H1 (cell line): ENCODE measurements around the gene NEDD4L. TPM values are rescaled to one million over a fixed set of nuclear protein-coding genes. Genes with fewer than 3 reads are reported as not detected.

Experiments
- TAF1 ChIP-seq: IDR thresholded peaks from 2 replicates; pipeline ENCODE4 v1.6.1; 2011; ENCODE audit warnings: mild to moderate bottlenecking, low read depth, low read length
- polyA plus RNA-seq, 7 experiments: library from polyadenylated mRNA; depleted of rRNA in 3 of 7; stranded (reverse) in 5 of 7; unstranded in 2 of 7; fragments of >200 nt in 5 of 7; fragments of 200-250 nt in 2 of 7; gene quantifications; 1 replicate in 5 of 7; 2 replicates in 1 of 7; 4 replicates in 1 of 7; pipeline versions ENCODE4 v1.2.1 to v1.2.3, GENCODE V29; 2011 to 2013; ENCODE audit warnings: missing spikeins in 2 of 7, mixed read lengths in 2 of 7
- total RNA-seq: library from RNA; stranded (reverse); fragmentation: NEBNext Ultra II Directional; extraction: Animal tissue kit (Norgen Biotek cat#: 25700); gene quantifications from 2 replicates; pipeline ENCODE4 v1.2.1, GENCODE V29; 2021

The NEDD4L gene
- total and polyA plus RNA-seq, 2 of the 8 experiments (the other 6 are each of a cell fraction or from before 2014, with no cell fraction given), result 37.3 to 69.8 TPM

GRCh38 chr18:58438161-58438957 is 394.3 kb downstream of the NEDD4L start (continued):
- TF ChIP-seq TAF1, result no peak
